GM19324 (cell line): ENCODE data around the gene ARL4D.
"Not testable (repeated sequence)": the region's sequence is repeated elsewhere in the genome, so short reads cannot be mapped to it uniquely, and the experiment has no call there.

Experiments used
- ATAC-seq: cut with Tn5 transposase; IDR thresholded peaks from one replicate; pipeline ENCODE4 v1.9.1; 2021; ENCODE audit warnings: mild to moderate bottlenecking, moderate library complexity; ENCODE audit not compliant: unreplicated experiment, low FRiP score

The ARL4D gene

GRCh38 chr17:43398724-43399595 is at the start of gene ARL4D:
TSS of gene ARL4D (plus strand) at chr17:43398993. CDS start at chr17:43399733, 740 bp downstream.
- ATAC-seq = no peak

DNA sequence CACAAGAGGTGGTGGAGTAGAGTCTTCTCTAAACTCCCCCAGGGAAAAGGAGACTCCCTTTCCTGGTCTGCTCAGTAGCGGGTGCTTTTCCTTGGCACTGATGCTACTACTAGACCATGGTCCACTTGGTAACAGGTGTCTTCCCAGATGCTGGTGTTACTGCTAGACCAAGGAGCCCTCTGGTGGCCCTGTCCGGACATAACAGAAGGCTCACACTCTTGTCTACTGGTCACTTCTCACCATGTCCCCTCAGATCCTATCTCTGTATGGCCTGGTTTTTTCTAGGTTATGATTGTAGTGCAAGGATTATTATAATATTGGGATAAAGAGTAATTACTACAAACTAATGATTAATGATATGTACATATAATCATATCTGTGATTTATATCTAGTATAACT is 49.7 kb upstream of the ARL4D start:
- ATAC-seq = no peak

- ATAC-seq = no peak
Observed at GRCh38 chr17:43350888-43351361, 47.9 kb upstream of the ARL4D start.

DNA sequence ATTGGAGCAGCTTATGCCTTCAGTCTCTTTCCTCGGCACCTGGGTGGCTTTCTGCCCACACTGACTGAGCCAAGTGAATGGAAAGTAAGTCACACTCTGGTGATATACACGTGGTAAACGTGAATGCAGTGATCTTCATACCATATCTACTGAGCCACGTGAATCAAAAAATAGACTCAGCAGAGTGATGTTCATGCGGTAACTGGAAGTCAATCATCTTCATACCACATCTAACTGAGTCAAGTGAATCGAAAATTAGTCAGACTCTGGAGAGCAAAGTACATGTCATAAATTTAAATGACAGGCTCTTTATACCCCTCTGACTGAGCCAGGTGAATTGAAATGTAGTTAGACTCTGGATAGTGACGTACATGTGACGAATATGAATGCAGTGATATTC is 47.1 kb upstream of the ARL4D start:
- ATAC-seq = no peak

DNA sequence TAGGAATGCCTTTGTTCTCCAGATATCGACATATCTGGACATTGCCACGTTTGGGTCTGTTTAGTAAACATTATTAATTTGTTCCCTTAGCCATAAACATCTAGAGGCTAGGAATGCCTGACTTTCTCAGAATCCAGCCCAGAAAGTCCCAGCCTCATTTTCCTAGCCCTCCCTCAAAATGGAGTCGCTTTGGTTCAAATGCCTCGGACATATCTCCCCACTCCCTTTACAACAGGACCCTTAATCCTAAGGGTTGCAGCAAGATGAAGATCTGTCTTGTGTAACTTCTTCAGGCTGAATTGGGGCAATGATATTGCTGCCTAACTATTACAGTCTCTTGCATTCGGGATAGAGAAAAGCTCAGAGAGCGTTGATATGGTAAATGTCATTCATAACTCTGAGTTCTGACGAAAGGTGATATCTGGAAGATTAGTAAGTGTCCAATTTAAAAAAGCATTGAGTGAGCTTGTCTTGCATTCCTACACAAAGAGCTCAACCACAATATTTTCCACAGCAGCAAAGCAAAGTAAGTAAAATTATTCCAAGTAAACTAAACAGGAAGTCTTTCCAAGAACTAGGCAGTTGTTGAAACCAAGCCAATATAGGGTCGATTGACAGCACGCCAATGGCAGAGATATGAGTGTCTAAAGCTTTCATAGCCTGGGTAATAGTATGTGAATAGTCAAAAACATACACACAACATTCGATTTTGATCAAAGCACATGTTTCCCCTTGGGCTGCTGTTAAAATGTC is 46.0 kb upstream of the ARL4D start:
- ATAC-seq = no peak

GRCh38 chr17:43353393-43353792 is 45.4 kb upstream of the ARL4D start:
- no peak for ATAC-seq

DNA sequence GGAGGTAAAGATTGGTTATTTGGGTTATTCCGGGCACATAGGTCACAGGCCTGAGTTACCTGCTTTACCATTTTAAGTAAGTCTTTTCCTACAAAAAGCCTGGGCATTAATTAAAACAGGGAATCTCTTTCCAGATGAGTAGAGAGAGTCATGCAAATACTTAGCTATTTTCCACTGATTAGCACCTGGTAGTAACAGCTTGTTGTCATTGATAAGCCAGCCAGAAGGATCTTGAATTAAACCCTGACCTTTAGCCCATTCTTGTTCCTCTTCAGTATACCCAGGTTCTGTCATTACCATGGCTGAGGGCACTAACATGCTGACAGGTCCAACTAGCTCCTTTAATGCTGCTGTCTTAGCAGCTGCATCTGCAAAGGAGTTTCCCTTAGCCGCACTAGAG is 44.4 kb upstream of the ARL4D start:
- no peak for ATAC-seq

DNA sequence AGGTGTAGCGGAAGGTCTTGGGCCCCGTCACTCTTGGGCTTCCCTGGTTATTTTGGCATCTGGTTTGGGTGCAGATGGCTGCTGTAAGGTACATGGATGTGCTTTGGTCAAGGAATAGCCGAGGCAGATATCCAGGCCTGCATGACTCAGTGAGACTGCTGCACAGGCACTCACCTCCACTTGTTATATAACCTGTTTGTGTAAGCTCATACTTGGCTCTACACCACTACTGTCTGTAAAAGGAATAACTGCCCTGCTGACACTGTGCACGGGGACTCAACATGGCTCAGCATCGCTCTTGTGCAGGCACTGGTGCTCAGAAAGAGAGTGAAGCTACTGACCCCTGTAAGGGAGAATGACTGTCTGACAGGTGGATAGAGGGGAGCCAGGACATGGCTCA is 42.3 kb upstream of the ARL4D start:
- no peak for ATAC-seq

- ATAC-seq = no peak
Observed at GRCh38 chr17:43356999-43357398, 41.8 kb upstream of the ARL4D start.

DNA sequence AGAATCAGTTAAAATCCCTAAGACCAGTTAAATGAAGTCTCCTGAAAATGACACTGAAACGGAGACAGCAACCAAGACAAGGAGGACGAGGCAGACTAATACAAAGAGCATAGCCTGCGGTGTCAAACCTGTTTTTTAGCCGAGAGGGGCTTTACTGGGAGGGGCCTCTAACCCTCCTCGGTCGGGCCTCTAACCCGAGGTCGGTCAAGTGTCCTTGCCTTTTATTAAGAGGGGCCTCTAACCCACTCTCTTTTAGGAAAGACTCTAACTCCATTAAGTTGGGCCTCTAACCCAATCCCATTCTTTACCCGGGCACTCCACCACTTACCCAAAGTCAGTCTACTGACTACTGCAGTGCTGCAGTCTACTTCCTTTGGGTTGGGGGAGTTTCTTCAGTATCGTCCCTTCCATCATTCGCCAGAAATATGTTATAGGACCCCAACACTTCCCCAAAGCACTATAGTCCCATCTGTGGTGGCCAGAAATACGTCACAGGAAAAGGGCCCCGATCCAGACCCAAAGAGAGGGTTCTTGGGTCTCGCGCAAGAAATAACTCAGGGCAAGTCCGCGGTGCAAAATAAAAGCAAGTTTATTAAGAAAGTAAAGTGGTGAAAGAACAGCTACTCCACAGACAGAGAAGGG is 39.2 kb upstream of the ARL4D start:
- no peak for ATAC-seq

DNA sequence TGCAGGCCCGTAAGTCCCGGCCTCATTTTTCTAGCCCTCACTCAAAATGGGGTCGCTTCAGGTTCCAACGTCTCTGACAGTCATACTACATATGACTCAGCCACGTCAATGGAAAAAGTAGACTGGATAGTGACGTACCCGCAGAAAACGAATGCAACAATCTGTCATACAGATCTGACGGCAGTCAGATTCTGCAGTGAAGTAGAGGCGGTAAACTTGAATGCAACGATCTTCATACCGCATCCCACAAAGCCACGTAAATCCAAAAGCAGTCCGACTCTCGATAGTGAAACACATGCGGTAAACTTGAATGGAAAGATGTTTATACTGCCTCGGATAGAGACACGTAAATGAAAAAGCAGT is 38.4 kb upstream of the ARL4D start:
- peak; percentile 23 for ATAC-seq

- ATAC-seq = peak; percentile 83
Observed at GRCh38 chr17:43360739-43361505, 37.9 kb upstream of the ARL4D start.

DNA sequence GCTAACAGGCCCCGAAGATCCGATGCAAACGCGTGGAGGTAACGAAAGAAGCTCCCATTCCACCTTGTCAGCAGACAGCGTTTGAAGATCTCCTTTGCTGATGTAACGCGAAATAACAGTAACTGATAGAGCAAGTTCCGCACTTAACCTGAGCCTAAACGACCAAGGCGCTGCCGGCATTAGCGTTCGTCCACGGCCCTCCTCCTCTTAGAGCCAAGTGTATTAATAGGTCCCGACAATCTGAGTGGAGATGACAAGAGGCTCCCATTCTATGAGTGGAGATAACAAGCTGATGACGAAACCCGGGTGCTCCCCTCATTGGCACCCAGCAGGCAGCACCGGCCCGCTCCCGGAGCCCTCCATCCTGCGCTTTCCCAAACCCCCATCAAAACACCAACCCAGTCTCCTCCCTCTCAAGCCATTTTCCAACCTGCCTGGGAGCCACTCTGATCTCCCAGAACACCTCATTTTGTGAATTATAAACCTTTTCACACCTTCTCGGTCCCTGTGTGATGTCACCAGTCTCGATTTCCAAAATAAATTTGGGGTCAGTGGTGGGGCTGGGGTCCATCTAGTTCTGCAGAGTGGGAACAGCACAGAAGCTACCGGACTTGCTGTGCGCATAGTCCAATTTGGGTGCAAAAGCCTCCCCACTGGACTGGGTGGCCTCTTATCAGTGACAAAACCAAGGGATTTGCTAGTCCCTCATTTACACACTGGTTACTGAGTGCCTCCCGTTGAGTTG is 35.4 kb upstream of the ARL4D start:
- no peak for ATAC-seq

GRCh38 chr17:43363926-43364285 is 34.9 kb upstream of the ARL4D start:
- no peak for ATAC-seq

DNA sequence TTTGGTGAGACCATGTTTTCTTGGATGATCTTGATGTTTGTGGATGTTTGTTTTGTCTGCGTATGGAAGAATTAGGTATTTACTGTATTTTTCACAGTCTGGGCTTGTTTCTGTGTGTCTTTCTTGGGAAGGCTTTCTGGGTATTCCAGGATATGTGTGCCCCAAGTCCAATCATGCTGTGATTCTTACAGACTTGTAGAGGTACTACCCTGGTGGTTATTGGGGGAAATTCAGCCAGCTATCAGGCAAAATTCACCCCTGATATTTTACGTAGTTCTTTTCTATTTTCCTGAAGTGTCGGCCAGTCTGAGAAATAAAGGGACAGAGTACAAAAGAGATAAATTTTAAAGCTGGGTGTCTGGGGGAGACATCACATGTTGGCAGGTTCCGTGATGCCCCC is 33.4 kb upstream of the ARL4D start:
- no peak for ATAC-seq

- not testable (repeated sequence) for ATAC-seq
Observed at GRCh38 chr17:43365921-43366320, 32.9 kb upstream of the ARL4D start.

DNA sequence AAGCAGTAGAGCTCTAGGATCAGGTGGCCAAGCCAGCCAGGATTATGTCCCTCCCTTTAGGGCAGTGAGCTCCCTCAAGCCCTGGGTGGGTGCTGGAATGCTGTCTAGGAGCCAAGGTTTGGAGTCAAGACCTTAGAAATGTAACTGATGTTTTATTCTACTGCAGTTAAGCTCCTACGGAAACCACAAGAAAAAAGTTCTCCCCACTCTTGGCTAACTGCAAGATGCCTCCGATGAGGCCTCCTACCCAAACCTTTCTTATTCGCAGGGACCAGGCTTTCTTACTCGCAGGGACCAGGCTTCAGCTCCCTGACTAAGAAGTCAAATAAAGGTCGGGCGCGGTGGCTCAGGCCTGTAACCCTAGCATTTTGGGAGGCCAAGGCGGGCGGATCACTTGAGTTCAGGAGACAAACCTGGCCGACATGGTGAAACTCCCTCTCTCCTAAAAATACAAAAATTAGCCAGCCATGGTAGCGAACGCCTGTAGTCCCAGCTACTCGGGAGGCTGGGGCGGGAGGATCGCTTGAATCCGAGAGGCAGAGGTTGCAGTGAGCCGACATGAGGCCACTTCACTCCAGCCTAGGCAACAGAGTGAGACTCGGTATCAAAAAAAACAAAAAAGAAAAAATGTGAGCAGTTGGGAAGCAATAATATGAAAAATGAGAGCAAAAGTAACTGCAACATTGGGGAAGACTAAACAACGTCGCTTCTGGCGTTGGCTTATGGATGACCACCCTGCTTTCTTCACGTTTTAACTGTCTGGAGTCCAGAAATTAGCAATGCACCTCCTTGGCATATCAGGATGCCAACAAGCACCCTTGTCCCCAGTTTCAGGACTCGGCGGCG is 31.7 kb upstream of the ARL4D start:
- ATAC-seq = no peak

- ATAC-seq = peak; percentile 29
Observed at GRCh38 chr17:43367737-43368242, 31.0 kb upstream of the ARL4D start.
